Upper lobe of right lung (tissue), 1 donor: ENCODE data around the gene PRSS12. TPM values are rescaled to one million over a fixed set of nuclear protein-coding genes. Genes with fewer than 3 reads are reported as not detected.
"Not testable (repeated sequence)": the region's sequence is repeated elsewhere in the genome, so short reads cannot be mapped to it uniquely, and the experiment has no call there.

ENCODE experiments used
- ATAC-seq: fragments of 200-7000 bp; cut with Tn5 transposase; one replicate; pipeline ENCODE4 v1.9.1; 2020; ENCODE audit warnings: mild to moderate bottlenecking, moderate library complexity
- DNase-seq: peaks from one replicate; pipeline ENCODE4 v3.0.0-alpha.2; 2020
- H3K27ac ChIP-seq: fragments of 200-600 bp; one replicate; pipeline ENCODE4 v1.8.0; 2022
- H3K27me3 ChIP-seq: fragments of 200-600 bp; one replicate; pipeline ENCODE4 v1.8.0; 2022; ENCODE audit warnings: mild to moderate bottlenecking
- H3K36me3 ChIP-seq: fragments of 200-600 bp; one replicate; pipeline ENCODE4 v1.8.0; 2022
- H3K4me1 ChIP-seq: fragments of 200-600 bp; one replicate; pipeline ENCODE4 v1.8.0; 2022
- H3K4me3 ChIP-seq: fragments of 200-600 bp; one replicate; pipeline ENCODE4 v1.8.0; 2022; ENCODE audit warnings: mild to moderate bottlenecking
- H3K9me3 ChIP-seq: fragments of 200-600 bp; one replicate; pipeline ENCODE4 v1.8.0; 2022
- CTCF ChIP-seq: fragments of 200-600 bp; IDR thresholded peaks from one replicate; pipeline ENCODE4 v1.8.0; 2022; ENCODE audit warnings: antibody characterized with exemption
- intact Hi-C: fragments of 100-400 bp; cut with DNase I; formaldehyde crosslinking; loops from one replicate; pipeline ENCODE4 v1.11.0; 2022
- total RNA-seq: library from RNA; stranded (reverse); fragmentation: NEBNext Ultra II Directional; extraction: Animal tissue kit (Norgen Biotek cat#: 25700); gene quantifications from one replicate; pipeline ENCODE4 v1.2.1, GENCODE V29; 2021
- donor health status: DM: no; HTN: yes; CAD: no; lungs with severe emphysema.

The PRSS12 gene
- total RNA-seq, 1 donor from 2014 or later, result 5.4 TPM

GRCh38 chr4:118396881-118397622 is 44.2 kb upstream of the PRSS12 start:
- intact Hi-C loops, result no loop called here
- H3K27me3 ChIP-seq, result no peaks in the 10 kb centered on the region
- H3K27ac ChIP-seq, result no peak overlapping the region
- no peak for DNase-seq
- H3K4me3 ChIP-seq, result no peak overlapping the region
- H3K9me3 ChIP-seq, result no peaks in the 10 kb centered on the region
- no peak for TF ChIP-seq CTCF
- ATAC-seq, result no peak
- no peaks in the 10 kb centered on the region for H3K4me1 ChIP-seq
- H3K36me3 ChIP-seq, result no peaks in the 10 kb centered on the region

- Histone ChIP-seq H3K4me1 (no peaks in the 10 kb centered on the region), H3K36me3 (no peaks in the 10 kb centered on the region), H3K27ac (no peak overlapping the region), H3K4me3 (no peak overlapping the region), H3K27me3 (no peaks in the 10 kb centered on the region), H3K9me3 (no peaks in the 10 kb centered on the region)
- ATAC-seq, result no peak
- no peak for TF ChIP-seq CTCF
- no peak for DNase-seq
- intact Hi-C loops, result no loop called here
These were observed 42.3 kb upstream of the PRSS12 start for GRCh38 chr4:118395057-118395644.

- H3K4me3 ChIP-seq, DNase-seq, intact Hi-C loops, H3K27me3 ChIP-seq, H3K27ac ChIP-seq, H3K4me1 ChIP-seq, ATAC-seq, H3K9me3 ChIP-seq, H3K36me3 ChIP-seq: not testable (repeated sequence)
These were observed 39.7 kb upstream of the PRSS12 start for GRCh38 chr4:118392509-118392908.

- Histone ChIP-seq H3K27me3 (no peaks in the 10 kb centered on the region), H3K27ac (no peak overlapping the region), H3K9me3 (no peaks in the 10 kb centered on the region), H3K36me3 (no peaks in the 10 kb centered on the region), H3K4me1 (no peaks in the 10 kb centered on the region), H3K4me3 (no peak overlapping the region)
- DNase-seq (no peak), ATAC-seq (no peak)
- no peak for TF ChIP-seq CTCF
- intact Hi-C loops, result no loop called here
These were observed 37.3 kb upstream of the PRSS12 start for GRCh38 chr4:118390121-118390520.

- Histone ChIP-seq H3K9me3 (no peaks in the 10 kb centered on the region), H3K27ac (no peak overlapping the region), H3K4me1 (no peaks in the 10 kb centered on the region), H3K36me3 (no peaks in the 10 kb centered on the region), H3K4me3 (no peak overlapping the region), H3K27me3 (no peaks in the 10 kb centered on the region)
- intact Hi-C loops, result no loop called here
- TF ChIP-seq CTCF, result no peak
- ATAC-seq (no peak), DNase-seq (no peak)
These were observed 36.9 kb upstream of the PRSS12 start for GRCh38 chr4:118389721-118390120.

GRCh38 chr4:118388606-118389005 is 35.8 kb upstream of the PRSS12 start:
- H3K36me3 ChIP-seq, result no peaks in the 10 kb centered on the region
- no peak overlapping the region for H3K27ac ChIP-seq
- no peaks in the 10 kb centered on the region for H3K9me3 ChIP-seq
- no peak overlapping the region for H3K4me3 ChIP-seq
- H3K4me1 ChIP-seq, result no peaks in the 10 kb centered on the region
- TF ChIP-seq CTCF, result no peak
- H3K27me3 ChIP-seq, result no peaks in the 10 kb centered on the region
- DNase-seq (no peak), ATAC-seq (no peak)
- intact Hi-C loops, result no loop called here
